Mesothelial cell of epicardium (in vitro differentiated cells): ENCODE measurements around the gene PCNT. TPM values are rescaled to one million over a fixed set of nuclear protein-coding genes. Genes with fewer than 3 reads are reported as not detected.
"Not testable (repeated sequence)": the region's sequence is repeated elsewhere in the genome, so short reads cannot be mapped to it uniquely, and the experiment has no call there.

Experiments
- DNase-seq, 2 experiments: peaks; one replicate each; pipeline ENCODE4 v3.0.0; 2021; ENCODE audit warnings: low spot score in 2 of 2; ENCODE audit not compliant: unreplicated experiment in 2 of 2
- H3K27ac Mint-ChIP-seq: 2 replicates; pipeline ENCODE4 v1.8.0; 2021; ENCODE audit warnings: mixed read lengths
- H3K27me3 Mint-ChIP-seq: 2 replicates; pipeline ENCODE4 v1.8.0; 2021; ENCODE audit warnings: low read depth, mixed read lengths
- H3K36me3 Mint-ChIP-seq: 2 replicates; pipeline ENCODE4 v1.8.0; 2021; ENCODE audit warnings: mixed read lengths
- H3K4me1 Mint-ChIP-seq: 2 replicates; pipeline ENCODE4 v1.8.0; 2021; ENCODE audit warnings: mixed read lengths
- H3K4me3 Mint-ChIP-seq: 2 replicates; pipeline ENCODE4 v1.8.0; 2021; ENCODE audit warnings: mild to moderate bottlenecking, moderate library complexity, mixed read lengths
- H3K9me3 Mint-ChIP-seq: 2 replicates; pipeline ENCODE4 v1.8.0; 2021; ENCODE audit warnings: mixed read lengths
- CTCF ChIP-seq: fragments of 200-600 bp; sonication (generic); IDR thresholded peaks from one replicate; pipeline ENCODE4 v1.5.0; 2021; ENCODE audit warnings: antibody characterized with exemption; ENCODE audit not compliant: unreplicated experiment
- total RNA-seq: library from RNA; stranded (reverse); gene quantifications from 3 replicates; pipeline ENCODE4 v1.2.1, GENCODE V29; 2021

The PCNT gene
- total RNA-seq, 1 donor from 2014 or later, result 41.8 TPM

- no peak for TF ChIP-seq CTCF
- Mint-ChIP-seq H3K4me1 (no peaks in the 10 kb centered on the region), H3K9me3 (peaks cover 4% of the 10 kb centered on the region), H3K36me3 (peaks cover 21% of the 10 kb centered on the region), H3K27ac (no peak overlapping the region), H3K4me3 (no peak overlapping the region), H3K27me3 (no peaks in the 10 kb centered on the region)
- no peak for DNase-seq
These were observed 78.5 kb downstream of the PCNT start for GRCh38 chr21:46402421-46402820.

- not testable (repeated sequence) for H3K27ac Mint-ChIP-seq, H3K27me3 Mint-ChIP-seq, H3K4me1 Mint-ChIP-seq, H3K4me3 Mint-ChIP-seq, DNase-seq, H3K9me3 Mint-ChIP-seq
- H3K36me3 Mint-ChIP-seq, result peaks cover 25% of the 10 kb centered on the region
These were observed 79.4 kb downstream of the PCNT start for GRCh38 chr21:46403234-46403811.

GRCh38 chr21:46404306-46404705 lies 80.3 kb downstream of the PCNT start:
- no peak for DNase-seq
- Mint-ChIP-seq H3K36me3 (peaks cover 26% of the 10 kb centered on the region), H3K4me1 (no peaks in the 10 kb centered on the region), H3K27me3 (no peaks in the 10 kb centered on the region), H3K27ac (no peak overlapping the region), H3K9me3 (peaks cover 4% of the 10 kb centered on the region), H3K4me3 (no peak overlapping the region)
- no peak for TF ChIP-seq CTCF

GRCh38 chr21:46406001-46406400 lies 82.0 kb downstream of the PCNT start:
- H3K27ac Mint-ChIP-seq, result no peak overlapping the region
- TF ChIP-seq CTCF, result no peak
- H3K36me3 Mint-ChIP-seq, result peaks cover 25% of the 10 kb centered on the region
- peaks cover 4% of the 10 kb centered on the region for H3K9me3 Mint-ChIP-seq
- H3K4me1 Mint-ChIP-seq, result no peaks in the 10 kb centered on the region
- no peak overlapping the region for H3K4me3 Mint-ChIP-seq
- no peak for DNase-seq
- H3K27me3 Mint-ChIP-seq, result no peaks in the 10 kb centered on the region

- Mint-ChIP-seq H3K27me3 (no peaks in the 10 kb centered on the region), H3K27ac (no peak overlapping the region), H3K9me3 (peaks cover 4% of the 10 kb centered on the region), H3K4me1 (peaks cover 2% of the 10 kb centered on the region), H3K4me3 (no peak overlapping the region), H3K36me3 (peaks cover 20% of the 10 kb centered on the region)
- no peak for TF ChIP-seq CTCF
- DNase-seq, result no peak
These were observed 85.9 kb downstream of the PCNT start for GRCh38 chr21:46409641-46410406.

- Mint-ChIP-seq H3K36me3 (peaks cover 20% of the 10 kb centered on the region), H3K27ac (no peak overlapping the region), H3K4me1 (peaks cover 2% of the 10 kb centered on the region), H3K27me3 (no peaks in the 10 kb centered on the region), H3K9me3 (peaks cover 4% of the 10 kb centered on the region), H3K4me3 (no peak overlapping the region)
- DNase-seq, result no peak
- no peak for TF ChIP-seq CTCF
These were observed 86.6 kb downstream of the PCNT start for GRCh38 chr21:46410516-46410915.
